DMS114 treated with DMSO at 0.1 percent for 48 hours (cell line): ENCODE data around the gene CECR2.
A peak's percentile ranks its signal among the peaks of the same experiment; 100 is the strongest.
"Not testable (repeated sequence)": the region's sequence is repeated elsewhere in the genome, so short reads cannot be mapped to it uniquely, and the experiment has no call there.

Experiments used
- DNase-seq: peaks from one replicate; lab custom pipeline; 2025; ENCODE audit not compliant: unreplicated experiment; lab: John Stamatoyannopoulos, UW

Gene CECR2

DNA sequence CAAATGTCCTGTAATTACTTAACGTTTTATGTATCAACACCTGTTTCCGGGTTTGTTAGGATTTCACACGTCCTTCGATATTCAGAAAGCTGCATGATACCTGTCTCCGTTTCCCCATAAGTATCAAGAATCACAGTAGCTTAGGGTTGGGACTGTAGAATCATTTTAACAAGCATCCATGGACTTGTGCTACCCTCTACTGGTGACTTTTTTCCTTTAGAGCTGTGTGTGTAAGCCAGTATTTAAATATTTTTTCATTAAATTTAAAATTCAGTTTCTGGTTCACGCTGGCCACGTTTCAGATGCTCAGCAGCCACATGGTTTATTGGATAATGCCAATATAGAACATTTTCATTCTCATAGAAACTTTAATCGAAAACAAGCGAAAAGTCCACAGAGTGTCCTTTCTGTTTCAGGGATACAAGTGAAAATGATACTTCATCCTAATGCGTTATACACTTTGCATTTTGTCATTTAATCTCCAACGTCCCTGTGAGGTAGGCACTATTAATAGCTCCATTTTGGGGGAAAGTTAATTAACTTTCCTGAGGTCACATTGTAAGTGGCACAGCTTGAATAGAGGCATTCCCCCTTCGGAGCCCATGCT is 132.5 kb downstream of the CECR2 start:
- peak; percentile 71 for DNase-seq

GRCh38 chr22:17508110-17508509 is 138.8 kb downstream of the CECR2 start:
- no peak for DNase-seq

DNA sequence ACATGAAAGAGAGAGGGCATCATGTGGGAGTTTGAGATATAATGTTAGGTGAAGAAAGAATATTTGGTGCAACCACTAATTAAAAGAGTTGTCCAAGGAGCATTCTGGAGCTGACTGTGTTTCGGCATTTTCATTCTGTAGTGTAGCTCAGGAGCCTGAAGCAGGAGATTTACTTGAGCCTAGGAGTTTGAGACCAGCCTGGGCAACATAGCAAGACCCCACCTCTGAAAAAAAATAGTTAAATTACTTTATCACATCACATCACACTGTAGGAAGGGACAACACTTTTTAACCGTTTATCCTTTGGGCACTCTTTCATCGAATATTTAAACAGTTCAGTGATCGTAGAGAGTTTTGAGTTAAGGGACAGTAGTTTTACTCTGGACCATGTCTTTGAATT is 143.7 kb downstream of the CECR2 start:
- DNase-seq: no peak

DNA sequence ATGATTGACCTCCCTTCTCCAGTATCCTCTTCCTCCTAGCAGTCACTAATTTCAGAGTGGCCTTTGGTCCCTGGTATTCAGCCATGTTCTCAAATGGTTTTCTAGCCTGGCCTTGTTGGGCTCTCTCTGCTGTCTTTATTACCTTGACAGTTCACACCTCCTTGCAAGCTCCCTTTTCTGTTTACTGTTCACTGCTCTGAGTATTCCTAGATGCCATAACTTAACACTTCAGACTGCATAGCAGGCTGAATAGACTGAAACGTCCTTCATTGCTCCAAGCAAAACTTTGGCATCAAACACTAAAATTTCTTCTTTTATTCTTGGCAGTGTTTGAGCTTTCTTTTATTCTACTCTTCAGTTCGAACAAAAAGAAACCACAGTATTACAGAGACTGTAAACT is 144.4 kb downstream of the CECR2 start:
- DNase-seq: no peak

- no peak for DNase-seq
Observed at GRCh38 chr22:17514084-17514483, 144.8 kb downstream of the CECR2 start.

DNA sequence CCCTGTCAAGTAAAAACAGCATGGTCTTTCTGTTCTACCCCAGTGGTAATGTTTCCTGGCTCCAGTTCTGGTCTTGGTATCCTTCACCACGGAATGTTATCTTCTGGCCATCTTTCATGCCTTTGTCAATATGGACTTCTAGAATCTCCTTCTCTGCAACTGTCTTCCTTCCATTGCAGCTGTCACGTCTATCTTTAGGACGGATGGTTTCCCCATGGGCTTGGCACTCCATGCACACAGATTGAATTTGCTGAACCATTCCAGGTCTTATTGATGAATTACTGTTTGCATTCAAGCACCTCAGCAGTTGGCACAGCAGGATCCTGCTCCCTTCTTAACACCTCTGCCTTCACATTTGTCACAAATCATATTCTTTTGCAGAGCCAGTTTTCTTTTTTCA is 149.1 kb downstream of the CECR2 start:
- DNase-seq: no peak

- not testable (repeated sequence) for DNase-seq
Observed at GRCh38 chr22:17521971-17522370, 152.7 kb downstream of the CECR2 start.

- DNase-seq: no peak
Observed at GRCh38 chr22:17523925-17524324, 154.7 kb downstream of the CECR2 start.

DNA sequence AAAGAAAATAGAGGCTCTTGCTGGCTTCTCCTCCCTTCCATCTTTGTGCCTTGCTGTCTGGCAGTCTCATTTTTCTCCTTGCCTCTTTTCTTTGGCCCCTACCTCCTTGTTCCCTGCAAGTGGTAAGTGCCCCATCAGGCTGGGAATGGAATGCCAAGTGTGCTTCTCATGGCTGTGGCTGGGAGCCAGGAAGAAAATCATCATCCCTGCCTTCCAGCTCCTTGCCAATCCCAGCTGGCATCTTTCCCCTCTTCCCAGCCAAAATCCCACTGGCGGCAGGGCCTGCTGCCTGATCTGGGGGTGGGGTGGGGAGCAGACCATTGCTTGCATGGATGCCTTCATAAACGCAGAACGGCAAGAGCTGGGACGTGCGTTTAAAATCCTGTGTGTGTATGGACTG is 167.0 kb downstream of the CECR2 start:
- no peak for DNase-seq

DNA sequence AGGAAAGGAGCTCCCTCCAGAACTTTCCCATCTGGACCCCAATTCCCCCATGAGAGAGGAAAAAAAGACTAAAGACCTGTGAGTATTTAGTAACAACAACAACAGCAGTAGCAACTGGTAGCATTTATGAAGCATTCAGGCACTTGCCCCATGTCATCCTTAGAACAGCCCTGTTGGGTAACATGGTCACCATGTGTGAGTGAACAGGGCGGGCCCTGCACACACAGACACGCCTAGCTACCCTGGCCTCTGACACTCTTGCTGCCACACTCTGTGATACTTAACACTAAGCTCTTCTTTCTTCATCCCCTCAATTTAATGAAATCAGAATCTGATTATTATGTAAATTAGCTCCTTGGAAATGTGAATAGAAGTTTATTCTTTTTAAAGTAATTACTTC is 167.9 kb downstream of the CECR2 start:
- no peak for DNase-seq

DNA sequence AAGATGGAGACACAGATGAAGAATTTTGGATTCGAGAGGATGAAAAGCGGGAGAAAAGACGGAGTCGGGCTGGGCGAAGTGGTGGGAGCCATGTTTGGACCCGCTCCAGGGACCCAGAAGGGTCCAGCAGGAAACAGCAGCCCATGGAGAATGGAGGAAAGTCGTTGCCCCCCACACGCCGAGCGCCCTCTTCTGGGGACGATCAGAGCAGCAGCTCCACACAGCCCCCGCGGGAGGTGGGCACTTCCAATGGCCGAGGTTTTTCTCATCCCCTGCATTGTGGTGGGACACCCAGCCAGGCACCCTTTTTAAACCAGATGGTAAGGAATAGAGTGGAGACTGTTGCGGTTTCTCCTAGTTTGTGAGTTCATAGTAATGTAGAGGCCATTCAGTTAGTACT is 171.2 kb downstream of the CECR2 start:
- no peak for DNase-seq

DNA sequence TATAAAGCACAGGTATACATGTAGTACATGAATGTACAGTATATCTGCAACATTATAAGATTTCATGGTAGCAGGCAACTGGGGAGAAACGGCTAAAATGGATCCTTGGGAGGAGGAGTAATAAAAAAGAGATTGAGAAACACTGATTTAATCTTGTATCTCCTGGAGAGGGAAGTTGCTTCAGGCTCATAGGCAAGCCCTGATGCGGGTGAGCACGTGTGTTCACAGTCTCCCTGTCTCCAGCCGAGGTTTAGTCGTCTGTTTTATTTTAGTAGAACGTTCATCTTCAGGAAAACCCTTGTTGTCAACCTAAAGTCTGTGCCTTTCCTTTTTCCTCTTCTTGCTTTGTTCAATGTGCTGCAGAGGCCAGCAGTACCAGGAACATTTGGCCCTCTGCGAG is 172.2 kb downstream of the CECR2 start:
- DNase-seq: no peak

- no peak for DNase-seq
Observed at GRCh38 chr22:17542452-17542851, 173.2 kb downstream of the CECR2 start.

DNA sequence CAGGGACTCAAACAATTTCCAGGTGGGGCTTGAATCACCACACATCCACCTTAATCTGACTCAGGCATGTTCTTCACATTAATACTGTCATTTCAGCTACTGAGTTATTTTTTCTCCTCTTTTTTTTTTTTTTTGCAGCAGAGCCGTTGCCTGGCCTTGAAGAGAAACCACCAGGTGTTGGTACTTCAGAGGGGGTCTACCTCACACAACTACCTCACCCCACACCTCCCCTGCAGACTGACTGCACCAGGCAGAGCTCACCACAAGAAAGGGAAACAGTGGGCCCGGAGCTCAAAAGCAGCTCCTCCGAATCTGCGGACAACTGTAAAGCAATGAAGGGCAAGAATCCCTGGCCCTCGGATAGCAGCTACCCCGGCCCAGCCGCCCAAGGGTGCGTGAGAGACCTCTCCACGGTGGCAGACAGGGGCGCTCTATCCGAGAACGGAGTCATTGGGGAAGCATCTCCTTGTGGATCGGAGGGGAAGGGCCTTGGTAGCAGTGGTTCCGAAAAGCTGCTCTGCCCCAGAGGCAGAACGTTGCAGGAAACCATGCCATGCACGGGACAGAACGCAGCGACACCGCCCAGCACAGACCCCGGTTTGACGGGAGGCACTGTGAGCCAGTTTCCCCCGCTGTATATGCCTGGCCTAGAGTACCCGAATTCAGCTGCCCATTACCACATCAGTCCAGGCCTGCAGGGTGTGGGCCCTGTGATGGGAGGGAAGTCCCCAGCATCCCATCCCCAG is 178.9 kb downstream of the CECR2 start:
- no peak for DNase-seq

- DNase-seq: no peak
Observed at GRCh38 chr22:17548756-17549035, 179.4 kb downstream of the CECR2 start.

- no peak for DNase-seq
Observed at GRCh38 chr22:17549183-17549582, 179.9 kb downstream of the CECR2 start.

DNA sequence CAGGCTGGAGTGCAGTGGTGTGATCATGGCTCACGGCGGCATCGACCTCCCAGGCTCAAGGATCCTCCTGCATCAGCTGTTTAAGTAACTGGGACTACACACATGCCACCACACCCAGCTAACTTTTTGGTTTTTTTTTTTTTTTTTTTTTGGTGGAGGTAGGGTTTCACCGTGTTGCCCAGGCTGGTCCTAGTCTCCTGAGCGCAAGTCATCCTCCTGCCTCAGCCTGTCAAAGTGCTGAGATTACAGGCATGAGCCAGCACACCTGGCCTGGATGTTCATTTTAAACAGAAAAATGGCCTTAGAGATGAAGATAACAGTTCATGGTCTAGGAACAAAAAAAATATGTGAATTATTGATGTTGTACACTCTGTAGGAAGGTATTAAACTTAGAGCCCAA is 180.4 kb downstream of the CECR2 start:
- no peak for DNase-seq

- DNase-seq: no peak
Observed at GRCh38 chr22:17552737-17553136, 183.5 kb downstream of the CECR2 start.

- no peak for DNase-seq
Observed at GRCh38 chr22:17554814-17555213, 185.6 kb downstream of the CECR2 start.

DNA sequence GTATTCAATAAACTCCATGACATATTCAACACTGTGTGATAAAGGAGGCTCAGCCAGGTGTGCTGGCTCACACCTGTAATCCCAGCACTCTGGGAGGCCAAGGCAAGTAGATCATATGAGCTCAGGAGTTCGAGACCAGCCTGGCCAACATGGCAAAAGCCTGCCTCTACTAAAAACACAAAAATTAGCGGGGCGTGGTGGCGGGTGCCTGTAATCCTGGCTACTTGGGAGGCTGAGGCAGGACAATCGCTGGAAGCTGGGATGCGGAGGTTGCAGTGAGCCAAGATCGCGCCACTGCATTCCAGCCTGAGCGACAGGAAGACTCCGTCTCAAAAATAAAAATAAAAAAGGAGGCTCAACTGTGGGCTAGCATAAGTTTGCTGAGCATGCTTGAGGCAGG is 189.9 kb downstream of the CECR2 start:
- no peak for DNase-seq

- no peak for DNase-seq
Observed at GRCh38 chr22:17562906-17563870, 193.9 kb downstream of the CECR2 start, which contains the start of gene SLC25A18. Gene SLC25A18, plus strand, starts transcription at chr22:17563498. Its CDS starts 16,447 bp downstream, at chr22:17579945.

DNA sequence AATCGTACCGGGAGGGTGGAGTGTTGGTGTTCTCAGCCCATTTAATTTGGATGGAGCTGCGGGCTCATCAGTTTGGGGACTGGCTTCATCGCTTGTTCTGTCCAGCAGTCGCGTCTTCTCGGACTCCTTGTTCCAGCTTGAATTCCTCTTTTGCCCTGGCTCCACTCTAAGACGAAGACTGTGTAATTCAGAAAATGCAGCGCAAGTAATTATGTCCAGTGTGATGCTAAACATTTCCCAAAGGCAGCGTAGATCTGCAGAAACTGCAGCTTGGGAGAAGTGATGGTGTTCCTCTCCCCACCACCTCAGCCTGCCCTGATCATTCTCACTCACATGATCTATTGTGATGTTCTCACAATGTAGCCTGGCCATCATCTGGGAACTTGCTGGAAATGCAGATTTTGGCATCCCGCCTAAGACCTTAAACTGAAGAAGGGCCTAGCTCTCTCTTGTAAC is 194.7 kb downstream of the CECR2 start:
- no peak for DNase-seq
